OCI-LY1 (cell line): ENCODE results near the gene DEFB121.

Experiments used
- H2AFZ ChIP-seq: fragments of 200-600 bp; sonication (generic), shearing (Covaris generic); 2 replicates; pipeline ENCODE4 v1.6.0; 2014; ENCODE audit warnings: antibody characterized with exemption, mild to moderate bottlenecking, low read length
- H3F3A ChIP-seq: fragments of 200-600 bp; sonication (generic), shearing (Covaris generic); 2 replicates; pipeline ENCODE4 v1.6.0; 2014; ENCODE audit warnings: mild to moderate bottlenecking, antibody characterized with exemption, low read length, moderate library complexity; ENCODE audit not compliant: insufficient read depth
- H3K27ac ChIP-seq: fragments of 200-600 bp; sonication (generic); 2 replicates; pipeline ENCODE4 v1.5.1; 2014; ENCODE audit warnings: low read length, mixed run types, mild to moderate bottlenecking, low read depth; ENCODE audit not compliant: poor library complexity, severe bottlenecking
- H3K27me3 ChIP-seq: fragments of 200-600 bp; sonication (generic); 2 replicates; pipeline ENCODE4 v1.6.0; 2014; ENCODE audit warnings: antibody characterized with exemption, mild to moderate bottlenecking, low read length, moderate library complexity; ENCODE audit not compliant: insufficient read depth
- H3K36me3 ChIP-seq: fragments of 200-600 bp; sonication (generic); 2 replicates; pipeline ENCODE4 v1.6.1; 2014; ENCODE audit warnings: mild to moderate bottlenecking, antibody characterized with exemption, low read length, moderate library complexity, mixed read lengths; ENCODE audit not compliant: insufficient read depth
- H3K4me1 ChIP-seq: fragments of 200-600 bp; sonication (generic); 2 replicates; pipeline ENCODE4 v1.5.1; 2014; ENCODE audit warnings: mild to moderate bottlenecking, low read length, moderate library complexity; ENCODE audit not compliant: insufficient read depth, severe bottlenecking
- H3K4me2 ChIP-seq: fragments of 200-600 bp; sonication (generic), shearing (Covaris generic); 2 replicates; pipeline ENCODE4 v1.6.1; 2014; ENCODE audit warnings: low read length
- H3K4me3 ChIP-seq: fragments of 200-600 bp; sonication (generic); 2 replicates; pipeline ENCODE4 v1.5.1; 2014; ENCODE audit warnings: low read length, low read depth, mild to moderate bottlenecking, mixed read lengths; ENCODE audit not compliant: poor library complexity, severe bottlenecking
- H3K79me2 ChIP-seq: fragments of 200-600 bp; shearing (Covaris generic); 2 replicates; pipeline ENCODE4 v1.6.1; 2016; ENCODE audit warnings: mixed run types, low read length, mixed read lengths; ENCODE audit not compliant: insufficient read depth
- H3K9ac ChIP-seq: fragments of 200-600 bp; sonication (generic), shearing (Covaris generic); 2 replicates; pipeline ENCODE4 v1.6.1; 2014; ENCODE audit warnings: mild to moderate bottlenecking, low read length, mixed read lengths
- H3K9me2 ChIP-seq: fragments of 200-600 bp; sonication (generic), shearing (Covaris generic); 2 replicates; pipeline ENCODE4 v1.6.1; 2014; ENCODE audit warnings: low read depth, mild to moderate bottlenecking, low read length, mixed read lengths
- H3K9me3 ChIP-seq: fragments of 200-600 bp; shearing (Covaris generic); 2 replicates; pipeline ENCODE4 v1.6.1; 2014; ENCODE audit warnings: low read length, mixed read lengths
- H4K20me1 ChIP-seq: fragments of 200-600 bp; sonication (generic), shearing (Covaris generic); 2 replicates; pipeline ENCODE4 v1.6.0; 2016; ENCODE audit warnings: mild to moderate bottlenecking, low read length; ENCODE audit not compliant: insufficient read depth
- EZH2 ChIP-seq: fragments of 200-600 bp; sonication (generic), shearing (Covaris generic); IDR thresholded peaks from 2 replicates; pipeline ENCODE4 v1.8.0; 2017; ENCODE audit warnings: borderline replicate concordance, mixed run types, mild to moderate bottlenecking, antibody characterized with exemption, low read length, moderate library complexity, mixed read lengths
- TF ChIP-seq, protein P1 (sequence below): fragments of 200-600 bp; sonication (generic), shearing (Covaris generic); IDR thresholded peaks from 2 replicates; pipeline ENCODE4 v1.5.1; 2017; ENCODE audit warnings: mild to moderate bottlenecking, antibody characterized with exemption, low read length, moderate library complexity, mixed read lengths

Gene DEFB121

DNA sequence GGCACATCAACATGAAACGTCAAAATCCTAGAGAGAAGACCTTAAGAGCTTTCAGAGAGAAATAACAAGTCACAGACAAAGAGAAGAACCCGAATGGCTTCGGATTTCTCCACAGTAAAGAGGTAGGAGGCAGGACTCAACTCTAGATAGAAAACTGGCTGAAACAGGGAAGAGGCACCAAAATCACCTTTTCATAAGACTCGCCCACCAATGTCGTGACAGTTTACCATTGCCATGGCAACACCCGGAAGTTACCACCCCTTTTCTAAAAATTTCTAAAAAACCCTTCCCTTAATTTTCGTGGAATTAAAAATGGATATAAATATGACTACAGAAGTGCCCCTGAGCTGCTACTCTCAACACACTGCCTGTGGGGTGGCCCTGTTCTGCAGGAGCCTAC, 12.3 kb upstream of the DEFB121 start:
- Histone ChIP-seq H3K27ac (no peak overlapping the region), H3K79me2 (no peaks in the 10 kb centered on the region), H3K9me2 (no peaks in the 10 kb centered on the region), H3K4me3 (no peak overlapping the region), H2AFZ (no peak overlapping the region), H3F3A (no peaks in the 10 kb centered on the region), H3K4me2 (no peak overlapping the region), H3K9ac (no peak overlapping the region), H3K9me3 (no peaks in the 10 kb centered on the region), H3K36me3 (no peaks in the 10 kb centered on the region), H3K4me1 (no peaks in the 10 kb centered on the region), H3K27me3 (no peaks in the 10 kb centered on the region), H4K20me1 (no peaks in the 10 kb centered on the region)
- TF ChIP-seq, protein P1, sequence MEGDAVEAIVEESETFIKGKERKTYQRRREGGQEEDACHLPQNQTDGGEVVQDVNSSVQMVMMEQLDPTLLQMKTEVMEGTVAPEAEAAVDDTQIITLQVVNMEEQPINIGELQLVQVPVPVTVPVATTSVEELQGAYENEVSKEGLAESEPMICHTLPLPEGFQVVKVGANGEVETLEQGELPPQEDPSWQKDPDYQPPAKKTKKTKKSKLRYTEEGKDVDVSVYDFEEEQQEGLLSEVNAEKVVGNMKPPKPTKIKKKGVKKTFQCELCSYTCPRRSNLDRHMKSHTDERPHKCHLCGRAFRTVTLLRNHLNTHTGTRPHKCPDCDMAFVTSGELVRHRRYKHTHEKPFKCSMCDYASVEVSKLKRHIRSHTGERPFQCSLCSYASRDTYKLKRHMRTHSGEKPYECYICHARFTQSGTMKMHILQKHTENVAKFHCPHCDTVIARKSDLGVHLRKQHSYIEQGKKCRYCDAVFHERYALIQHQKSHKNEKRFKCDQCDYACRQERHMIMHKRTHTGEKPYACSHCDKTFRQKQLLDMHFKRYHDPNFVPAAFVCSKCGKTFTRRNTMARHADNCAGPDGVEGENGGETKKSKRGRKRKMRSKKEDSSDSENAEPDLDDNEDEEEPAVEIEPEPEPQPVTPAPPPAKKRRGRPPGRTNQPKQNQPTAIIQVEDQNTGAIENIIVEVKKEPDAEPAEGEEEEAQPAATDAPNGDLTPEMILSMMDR: no peak
- no peak for TF ChIP-seq EZH2

DNA sequence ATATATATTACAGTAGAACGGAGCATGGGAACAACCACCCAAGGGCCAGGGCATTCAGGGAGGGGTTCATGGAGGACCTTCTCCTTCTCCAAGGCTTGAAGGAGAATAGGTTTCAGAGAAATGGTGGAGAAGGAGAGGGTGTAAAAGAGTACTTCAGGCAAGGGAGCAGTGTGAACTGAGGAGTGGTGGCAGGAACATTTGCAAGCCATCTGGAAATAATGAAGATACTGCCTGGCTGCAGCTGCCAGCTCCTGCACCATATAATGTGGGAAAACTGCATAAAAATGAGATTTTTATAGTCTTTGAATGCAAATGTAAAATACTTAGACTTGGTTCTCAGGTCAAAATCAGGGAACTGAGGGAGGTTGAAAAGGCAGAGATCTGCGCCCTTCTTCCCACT, 9.6 kb upstream of the DEFB121 start:
- Histone ChIP-seq H3K4me1 (no peaks in the 10 kb centered on the region), H3K9me3 (no peaks in the 10 kb centered on the region), H3K9me2 (no peaks in the 10 kb centered on the region), H3K36me3 (no peaks in the 10 kb centered on the region), H4K20me1 (no peaks in the 10 kb centered on the region), H3F3A (no peaks in the 10 kb centered on the region), H3K4me3 (no peak overlapping the region), H3K4me2 (no peak overlapping the region), H3K27ac (no peak overlapping the region), H3K9ac (no peak overlapping the region), H2AFZ (no peak overlapping the region), H3K79me2 (no peaks in the 10 kb centered on the region), H3K27me3 (no peaks in the 10 kb centered on the region)
- no peak for TF ChIP-seq EZH2
- TF ChIP-seq, protein P1: no peak

DNA sequence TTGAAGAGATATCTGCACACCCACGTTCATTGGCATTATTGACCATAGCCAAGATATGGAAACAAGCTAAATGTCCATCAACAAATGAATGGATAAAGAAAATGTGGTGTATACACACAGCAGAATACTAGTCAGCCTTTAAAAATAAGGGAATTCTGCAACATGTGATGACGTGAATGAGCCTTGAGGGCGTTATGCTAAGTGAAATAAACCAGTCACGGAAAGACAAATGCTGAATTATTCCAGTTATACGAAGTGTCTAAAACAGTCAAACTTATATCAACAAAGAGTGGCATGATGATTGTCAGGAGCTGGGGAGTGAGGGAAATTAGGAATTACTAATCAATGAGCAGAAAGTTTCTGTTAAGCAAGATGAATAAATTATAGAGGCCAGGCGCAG, 8.4 kb upstream of the DEFB121 start:
- Histone ChIP-seq H3K27me3 (no peaks in the 10 kb centered on the region), H3K27ac (no peak overlapping the region), H2AFZ (no peak overlapping the region), H3K4me2 (no peak overlapping the region), H3K4me1 (no peaks in the 10 kb centered on the region), H3K4me3 (no peak overlapping the region), H3K36me3 (no peaks in the 10 kb centered on the region), H3K9ac (no peak overlapping the region), H3K9me3 (no peaks in the 10 kb centered on the region), H4K20me1 (no peaks in the 10 kb centered on the region), H3F3A (no peaks in the 10 kb centered on the region), H3K9me2 (no peaks in the 10 kb centered on the region), H3K79me2 (no peaks in the 10 kb centered on the region)
- TF ChIP-seq, protein P1: no peak
- TF ChIP-seq EZH2: no peak
